ENCODE measurements around the gene SOX12. TPM values are rescaled to one million over a fixed set of nuclear protein-coding genes. Genes with fewer than 3 reads are reported as not detected.
"Not testable (repeated sequence)": the region's sequence is repeated elsewhere in the genome, so short reads cannot be mapped to it uniquely, and the experiment has no call there.

SOX12 gene
- total RNA-seq, 1 donor from 2014 or later: 9.8 TPM

DNA sequence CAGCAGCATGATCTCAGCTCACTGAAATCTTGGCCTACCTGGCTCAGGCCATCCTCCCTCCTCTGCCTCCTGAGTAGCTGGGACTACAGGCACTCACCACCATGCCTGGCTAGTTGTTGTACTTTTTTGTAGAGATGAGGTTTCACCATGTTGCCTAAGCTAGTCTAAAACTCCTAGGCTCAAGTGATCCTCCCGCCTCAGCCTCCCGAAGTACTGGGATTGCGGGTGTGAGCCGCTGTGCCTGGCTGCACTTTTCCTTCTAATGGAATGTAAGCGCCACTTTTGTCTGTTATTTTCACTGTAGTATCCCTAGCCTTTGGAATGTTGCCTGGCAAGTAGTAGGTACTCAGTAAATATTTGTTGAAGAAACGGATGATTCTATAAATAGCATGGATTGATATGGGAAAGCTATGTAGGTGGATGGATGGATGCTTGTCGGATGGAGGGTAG is 44.8 kb downstream of the SOX12 start:
- Histone ChIP-seq H3K4me1 (peaks cover 39% of the 10 kb centered on the region), H3K36me3 (no peaks in the 10 kb centered on the region), H3K4me3 (no peak overlapping the region), H3K27me3 (ENCODE audit: low read depth) (no peaks in the 10 kb centered on the region), H3K9me3 (no peaks in the 10 kb centered on the region), H3K27ac (peak overlapping the region; percentile 12)
- intact Hi-C loops (cut with DNase I): no loop called here
- TF ChIP-seq, protein P1, sequence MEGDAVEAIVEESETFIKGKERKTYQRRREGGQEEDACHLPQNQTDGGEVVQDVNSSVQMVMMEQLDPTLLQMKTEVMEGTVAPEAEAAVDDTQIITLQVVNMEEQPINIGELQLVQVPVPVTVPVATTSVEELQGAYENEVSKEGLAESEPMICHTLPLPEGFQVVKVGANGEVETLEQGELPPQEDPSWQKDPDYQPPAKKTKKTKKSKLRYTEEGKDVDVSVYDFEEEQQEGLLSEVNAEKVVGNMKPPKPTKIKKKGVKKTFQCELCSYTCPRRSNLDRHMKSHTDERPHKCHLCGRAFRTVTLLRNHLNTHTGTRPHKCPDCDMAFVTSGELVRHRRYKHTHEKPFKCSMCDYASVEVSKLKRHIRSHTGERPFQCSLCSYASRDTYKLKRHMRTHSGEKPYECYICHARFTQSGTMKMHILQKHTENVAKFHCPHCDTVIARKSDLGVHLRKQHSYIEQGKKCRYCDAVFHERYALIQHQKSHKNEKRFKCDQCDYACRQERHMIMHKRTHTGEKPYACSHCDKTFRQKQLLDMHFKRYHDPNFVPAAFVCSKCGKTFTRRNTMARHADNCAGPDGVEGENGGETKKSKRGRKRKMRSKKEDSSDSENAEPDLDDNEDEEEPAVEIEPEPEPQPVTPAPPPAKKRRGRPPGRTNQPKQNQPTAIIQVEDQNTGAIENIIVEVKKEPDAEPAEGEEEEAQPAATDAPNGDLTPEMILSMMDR (IDR thresholded peaks at IDR 0.05): no peak
- DNase-seq (peak; percentile 58), ATAC-seq (peak; percentile 64)

DNA sequence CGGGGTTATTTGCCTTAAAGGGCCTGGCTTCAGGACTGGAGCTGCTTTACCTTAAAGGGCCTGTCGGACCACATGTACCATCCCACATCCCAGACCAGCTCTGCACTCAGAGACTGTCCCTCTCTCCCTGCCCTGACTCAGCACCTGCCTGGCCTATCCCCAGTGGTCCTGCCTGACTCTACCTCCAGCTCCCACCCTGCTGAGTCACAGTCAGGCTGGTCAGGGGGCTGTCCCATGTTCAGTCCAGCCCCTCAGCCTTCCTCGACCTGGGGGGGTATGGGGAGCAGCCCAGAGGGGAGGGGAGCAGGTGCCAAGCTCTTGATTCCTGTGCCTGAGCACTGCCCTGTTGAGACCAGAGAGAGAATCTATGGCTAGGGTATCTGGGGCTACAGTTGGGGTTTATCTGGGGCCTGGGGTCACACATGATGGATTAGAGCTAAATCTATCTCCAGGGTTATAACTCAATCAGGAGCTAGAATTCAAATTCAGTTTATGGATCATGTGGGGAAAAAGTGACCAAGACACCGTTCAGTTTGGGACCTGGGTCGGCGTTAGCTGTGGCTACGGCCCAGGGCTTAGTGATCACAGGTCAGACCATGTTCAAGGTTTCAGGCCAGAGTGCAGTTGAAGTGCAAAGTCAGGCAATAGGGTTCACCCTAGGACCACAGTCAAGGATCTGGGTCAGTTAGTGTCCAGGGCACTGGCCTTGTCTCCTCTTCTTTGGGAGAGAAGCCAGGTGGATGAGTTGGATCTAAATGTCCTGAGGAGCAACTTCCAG is 45.8 kb downstream of the SOX12 start:
- H3K36me3 ChIP-seq: no peaks in the 10 kb centered on the region
- peak overlapping the region; percentile 66 for H3K27ac ChIP-seq
- H3K4me1 ChIP-seq: peaks cover 39% of the 10 kb centered on the region
- H3K9me3 ChIP-seq: no peaks in the 10 kb centered on the region
- TF ChIP-seq, protein P1 (IDR thresholded peaks at IDR 0.05): no peak
- no peaks in the 10 kb centered on the region for H3K27me3 ChIP-seq (ENCODE audit: low read depth)
- intact Hi-C loops (cut with DNase I): no loop called here
- DNase-seq: no peak
- no peak overlapping the region for H3K4me3 ChIP-seq
- peak in 1 of 2 donors; percentile 8 for ATAC-seq

DNA sequence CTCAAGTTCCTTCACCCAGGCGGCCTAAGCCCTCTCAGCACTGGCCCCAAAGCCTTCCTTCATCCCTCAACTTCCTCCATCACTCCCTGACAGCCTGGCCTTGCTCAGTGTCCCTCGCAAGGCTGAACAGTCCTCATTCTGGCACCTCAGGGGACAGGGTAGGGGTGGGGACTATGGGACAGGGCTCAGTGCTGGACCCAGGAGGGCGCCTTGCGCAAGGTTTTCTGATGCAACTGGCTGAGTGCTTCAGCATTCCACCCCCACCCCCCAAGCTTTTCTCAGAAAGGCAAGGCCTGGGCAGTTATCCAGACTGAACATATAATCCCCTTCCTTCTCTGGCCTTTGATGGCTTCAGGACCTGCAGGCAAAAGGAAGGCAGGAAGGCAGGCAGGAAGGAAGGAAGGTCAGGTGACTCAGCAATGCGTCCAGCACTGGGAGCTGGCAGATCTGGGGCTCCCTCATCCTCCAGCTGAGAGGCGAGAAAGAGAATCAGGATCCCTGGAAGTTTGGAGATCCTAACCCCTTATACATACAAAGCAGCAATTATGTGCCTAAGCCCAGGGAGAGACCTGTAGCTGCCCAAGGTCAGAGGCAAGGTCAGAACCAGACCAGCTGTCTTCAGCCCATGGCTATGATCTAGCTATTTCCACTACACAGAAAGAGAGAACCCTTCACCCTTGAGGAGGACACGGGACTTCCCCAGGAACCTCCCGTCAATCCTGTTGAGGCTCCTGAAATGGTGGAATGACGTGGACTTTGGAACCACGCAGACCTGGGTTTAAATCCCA is 46.6 kb downstream of the SOX12 start:
- Histone ChIP-seq H3K27ac (peak overlapping the region; percentile 66), H3K9me3 (no peaks in the 10 kb centered on the region), H3K27me3 (ENCODE audit: low read depth) (no peaks in the 10 kb centered on the region), H3K4me3 (no peak overlapping the region), H3K4me1 (peaks cover 39% of the 10 kb centered on the region), H3K36me3 (no peaks in the 10 kb centered on the region)
- intact Hi-C loops (cut with DNase I): no loop called here
- ATAC-seq: peak; percentile 90 to 92
- peak; percentile 92 for DNase-seq
- TF ChIP-seq, protein P1 (IDR thresholded peaks at IDR 0.05): no peak

DNA sequence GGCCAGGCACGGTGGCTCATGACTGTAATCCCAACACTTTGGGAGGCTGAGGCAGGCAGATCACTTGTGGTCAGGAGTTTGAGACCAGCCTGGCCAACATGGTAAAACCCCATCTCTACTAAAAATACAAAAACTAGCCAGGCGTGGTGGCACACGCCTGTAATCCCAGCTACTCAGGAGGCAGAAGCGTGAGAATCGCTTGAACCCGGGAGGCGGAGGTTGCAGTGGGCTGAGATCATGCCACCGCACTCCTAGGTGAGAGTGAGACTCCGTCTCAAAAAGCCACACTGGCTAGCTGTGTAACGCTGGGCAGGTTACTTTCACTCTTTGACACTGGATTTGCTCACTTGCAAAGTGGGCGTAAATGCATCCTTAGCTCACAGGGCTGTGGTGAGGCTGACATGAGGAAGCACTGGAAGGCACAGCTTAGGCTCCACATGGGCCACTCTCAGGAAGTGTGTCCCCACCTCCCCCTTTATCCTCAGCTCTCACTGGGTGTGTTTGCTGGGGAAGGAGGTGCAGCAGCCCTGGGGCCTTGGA is 47.3 kb downstream of the SOX12 start:
- H3K36me3 ChIP-seq; H3K9me3 ChIP-seq; H3K4me3 ChIP-seq; intact Hi-C loops (cut with DNase I); DNase-seq; H3K27me3 ChIP-seq (ENCODE audit: low read depth): not testable (repeated sequence)
- Histone ChIP-seq H3K27ac (peak overlapping the region; percentile 66), H3K4me1 (peaks cover 39% of the 10 kb centered on the region)
- ATAC-seq: peak; percentile 20 to 56

DNA sequence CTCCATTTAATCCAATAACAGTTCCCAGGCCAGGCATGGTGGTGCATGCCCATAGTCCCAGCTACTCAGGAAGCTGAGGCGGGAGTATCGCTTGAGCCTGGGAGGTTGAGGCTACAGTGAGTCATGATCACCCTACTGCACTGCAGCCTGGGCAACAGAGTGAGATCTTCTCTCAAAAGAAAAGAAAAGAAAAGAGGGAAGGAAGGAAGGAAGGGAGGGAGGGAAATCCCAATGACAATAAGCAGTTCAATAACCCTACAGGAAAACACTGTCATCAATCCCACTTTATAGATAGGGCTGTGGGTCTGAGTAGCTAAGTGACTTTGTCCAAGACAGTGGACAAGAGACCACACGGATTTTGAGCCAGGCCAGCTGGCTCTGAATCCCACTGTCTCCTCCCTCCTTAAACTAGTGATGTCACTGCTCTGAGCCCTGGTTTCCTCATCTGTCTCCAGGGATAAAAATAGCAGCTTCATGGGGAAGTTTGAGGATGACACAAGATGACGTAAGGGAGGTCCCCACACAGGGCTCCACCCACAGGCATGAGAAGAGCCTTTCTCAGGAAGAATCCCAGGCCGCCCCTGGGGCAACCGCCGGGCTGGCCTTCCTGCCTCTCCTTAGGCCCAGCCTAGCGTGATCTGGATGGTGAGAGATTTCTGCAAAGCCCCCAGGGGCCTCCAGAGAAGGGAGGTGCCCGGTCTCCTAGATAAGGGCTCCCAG is 48.0 kb downstream of the SOX12 start:
- TF ChIP-seq, protein P1 (IDR thresholded peaks at IDR 0.05): no peak
- H3K4me1 ChIP-seq: peaks cover 39% of the 10 kb centered on the region
- H3K27ac ChIP-seq: peak overlapping the region; percentile 66
- H3K27me3 ChIP-seq (ENCODE audit: low read depth): no peaks in the 10 kb centered on the region
- ATAC-seq (peak; percentile 33 to 58), DNase-seq (peak; percentile 67)
- no peak overlapping the region for H3K4me3 ChIP-seq
- H3K9me3 ChIP-seq: no peaks in the 10 kb centered on the region
- H3K36me3 ChIP-seq: no peaks in the 10 kb centered on the region
- intact Hi-C loops (cut with DNase I): no loop called here
